Spinal cord (tissue), 10 donors: ENCODE measurements around the gene CAST. TPM values are rescaled to one million over a fixed set of nuclear protein-coding genes. Genes with fewer than 3 reads are reported as not detected.

Source experiments
- DNase-seq, 6 donors: peaks; one replicate each; pipeline versions ENCODE4 v3.0.0 to v3.0.0-alpha.2; 2013 to 2015; ENCODE audit warnings: low spot score in 6 of 6, low read depth in 4 of 6
- H3K27ac ChIP-seq: one replicate; pipeline ENCODE4 v1.5.1; 2013; ENCODE audit warnings: low read depth, low read length, control low read depth
- H3K27me3 ChIP-seq: one replicate; pipeline ENCODE4 v1.6.1; 2013; ENCODE audit warnings: low read length; ENCODE audit not compliant: control insufficient read depth, insufficient read depth
- H3K36me3 ChIP-seq: one replicate; pipeline ENCODE4 v1.6.1; 2013; ENCODE audit warnings: low read length; ENCODE audit not compliant: control insufficient read depth, insufficient read depth
- H3K4me1 ChIP-seq: one replicate; pipeline ENCODE4 v1.6.1; 2013; ENCODE audit warnings: low read length; ENCODE audit not compliant: control insufficient read depth, insufficient read depth
- H3K4me3 ChIP-seq: one replicate; pipeline ENCODE4 v1.5.1; 2013; ENCODE audit warnings: low read depth, low read length, control low read depth
- H3K9me3 ChIP-seq: one replicate; pipeline ENCODE4 v1.6.1; 2013; ENCODE audit warnings: low read length; ENCODE audit not compliant: control insufficient read depth, insufficient read depth
- WGBS: methylation state at CpG from one replicate; pipeline ENCODE4 v1.1.5; 2013; ENCODE audit warnings: missing lambda C conversion rate; ENCODE audit not compliant: insufficient coverage; 5-methylcytosine and 5-hydroxymethylcytosine counted together
- polyA plus RNA-seq, 2 donors: library from polyadenylated mRNA; unstranded; fragments of 120-200 nt; gene quantifications; one replicate each; pipeline ENCODE4 v1.2.1, GENCODE V29; 2013; ENCODE audit not compliant: insufficient read length in 2 of 2
- total RNA-seq, 2 donors: library from RNA; depleted of rRNA in 1 of 2; stranded (reverse); fragments of 120-200 nt in 1 of 2; fragments of >200 nt in 1 of 2; gene quantifications; one replicate each; pipeline versions ENCODE4 v1.2.3 to v1.2.4, GENCODE V29; 2013 to 2014
- donor health status: healthy.

CAST gene
- total and polyA plus RNA-seq, 4 donors, result 51.7 to 118 (median 64.3) TPM

DNA sequence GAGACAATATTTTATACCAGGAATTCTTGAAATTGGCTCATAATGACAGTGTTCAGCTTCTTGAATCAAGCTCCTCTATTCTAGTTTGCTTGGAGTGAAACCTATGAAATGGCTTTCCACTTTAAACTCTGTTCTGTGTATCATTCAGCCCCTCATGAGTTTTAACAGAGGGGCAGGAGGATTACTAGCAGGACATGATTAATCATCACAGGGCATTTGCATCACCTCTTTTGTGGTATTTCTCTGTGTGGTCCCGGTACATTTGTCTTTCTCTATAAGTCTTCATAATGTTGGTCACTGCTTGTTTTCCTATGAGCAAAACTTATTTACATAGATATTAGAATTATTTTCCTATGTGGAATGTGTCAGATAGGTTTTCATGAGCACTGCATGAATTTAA lies 21.2 kb downstream of the CAST start:
- WGBS, result no CpG with 5 or more reads among the region's 1 CpG
- Histone ChIP-seq H3K27me3 (no peaks in the 10 kb centered on the region), H3K36me3 (no peaks in the 10 kb centered on the region), H3K4me3 (no peak overlapping the region), H3K4me1 (no peaks in the 10 kb centered on the region), H3K9me3 (no peaks in the 10 kb centered on the region), H3K27ac (no peak overlapping the region)
- no peak for DNase-seq

DNA sequence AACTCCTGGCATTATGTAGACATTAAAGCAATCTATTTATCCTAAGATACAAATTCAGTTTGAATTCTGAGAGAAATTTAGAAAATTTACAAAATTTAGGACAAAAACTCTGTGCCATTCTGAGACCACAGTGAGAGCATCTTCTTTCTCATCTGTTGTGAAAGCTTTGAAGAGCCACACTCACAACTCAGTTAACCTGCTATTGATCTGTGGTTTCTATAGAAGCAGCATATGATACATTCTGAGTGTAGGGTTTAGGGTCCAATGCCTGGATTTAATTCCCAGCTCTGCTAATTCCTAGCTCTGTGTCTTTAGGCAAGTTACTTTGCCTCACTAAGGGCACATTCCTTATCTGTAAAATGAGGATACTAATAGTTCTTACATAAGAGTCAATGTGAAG lies 21.6 kb downstream of the CAST start:
- DNase-seq, result no peak
- Histone ChIP-seq H3K27ac (no peak overlapping the region), H3K36me3 (no peaks in the 10 kb centered on the region), H3K27me3 (no peaks in the 10 kb centered on the region), H3K4me1 (no peaks in the 10 kb centered on the region), H3K9me3 (no peaks in the 10 kb centered on the region), H3K4me3 (no peak overlapping the region)

DNA sequence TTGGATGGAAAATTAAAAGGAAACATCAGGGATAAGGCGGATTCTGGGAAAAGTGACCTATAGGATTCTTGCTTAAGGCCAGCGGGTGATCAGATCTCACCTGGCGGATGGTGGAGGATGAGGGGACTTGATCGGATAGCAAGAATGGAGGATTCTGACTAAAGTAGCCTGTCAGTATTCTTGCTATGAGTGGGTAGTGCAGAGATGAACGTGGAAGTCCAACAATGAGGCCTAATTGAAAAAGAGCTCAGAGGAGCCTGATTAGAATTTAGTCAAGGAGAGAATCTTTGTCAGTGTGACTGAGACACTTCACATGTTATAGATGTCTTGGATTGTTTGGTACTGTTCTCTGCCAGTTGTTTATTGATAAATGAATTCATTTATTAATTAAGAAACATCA lies 24.9 kb downstream of the CAST start:
- Histone ChIP-seq H3K9me3 (no peaks in the 10 kb centered on the region), H3K4me3 (no peak overlapping the region), H3K4me1 (no peaks in the 10 kb centered on the region), H3K27ac (no peak overlapping the region), H3K36me3 (no peaks in the 10 kb centered on the region), H3K27me3 (no peaks in the 10 kb centered on the region)
- WGBS, result 96% methylated on average over 5 of the region's 5 CpGs
- no peak for DNase-seq

DNA sequence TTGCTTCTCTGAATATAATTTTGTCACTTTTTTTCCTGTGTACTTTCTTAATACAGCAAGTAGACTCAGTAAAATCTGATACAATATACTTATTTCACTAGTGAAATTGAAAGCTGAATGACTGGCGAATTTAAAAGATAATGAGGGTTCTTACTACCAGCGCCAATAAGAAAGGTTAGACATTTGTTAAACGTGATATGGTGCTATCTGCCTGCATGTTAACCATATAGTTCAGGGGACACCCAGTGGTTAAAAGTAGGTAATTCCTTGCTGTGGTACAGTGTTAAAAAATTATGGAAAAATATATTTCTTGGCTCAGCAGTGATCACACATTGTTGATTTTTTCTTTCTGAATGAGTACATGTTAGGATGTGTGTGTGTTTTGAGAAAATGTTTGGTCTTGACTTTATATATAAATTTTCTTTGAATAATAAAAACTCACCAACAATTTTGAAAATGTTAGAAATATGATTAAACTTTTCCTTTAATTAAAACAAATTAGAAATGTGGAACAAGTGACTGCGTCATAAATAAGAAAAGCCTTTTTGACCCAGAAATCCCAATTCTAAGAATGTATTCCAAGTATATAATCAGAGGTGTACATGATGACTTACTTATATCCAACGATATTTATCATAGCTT lies 25.8 kb downstream of the CAST start:
- 17% methylated on average over 3 of the region's 5 CpGs for WGBS
- DNase-seq, result peak in 2 of 6 donors; percentile 56 to 88

DNA sequence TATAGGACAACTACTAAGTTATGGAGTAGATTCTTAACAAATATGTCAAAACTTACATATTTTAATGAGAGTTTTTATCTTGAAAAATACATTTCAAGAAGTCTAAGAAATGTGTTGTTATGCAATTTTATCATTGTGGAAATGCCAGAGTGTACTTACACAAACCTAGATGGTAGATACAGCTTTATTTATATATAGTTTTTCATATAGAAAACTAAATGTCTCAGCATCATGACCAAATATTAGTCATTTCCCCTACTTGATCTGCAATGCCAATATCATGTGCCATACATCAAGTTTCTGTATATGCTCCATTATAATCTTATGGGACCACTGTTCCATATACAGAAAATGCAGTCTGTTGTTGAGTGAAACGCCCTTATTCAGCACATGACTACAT lies 28.7 kb downstream of the CAST start:
- Histone ChIP-seq H3K4me3 (no peak overlapping the region), H3K27ac (no peak overlapping the region), H3K36me3 (no peaks in the 10 kb centered on the region), H3K4me1 (no peaks in the 10 kb centered on the region), H3K27me3 (no peaks in the 10 kb centered on the region), H3K9me3 (no peaks in the 10 kb centered on the region)
- no CpG with 5 or more reads among the region's 1 CpG for WGBS
- no peak for DNase-seq

More for the DNA sequence above, 25.8 kb downstream of the CAST start:
- H3K9me3 ChIP-seq, result no peaks in the 10 kb centered on the region
- H3K4me3 ChIP-seq, result no peak overlapping the region
- H3K4me1 ChIP-seq, result no peaks in the 10 kb centered on the region
- H3K27me3 ChIP-seq, result no peaks in the 10 kb centered on the region
- no peaks in the 10 kb centered on the region for H3K36me3 ChIP-seq
- no peak overlapping the region for H3K27ac ChIP-seq

DNA sequence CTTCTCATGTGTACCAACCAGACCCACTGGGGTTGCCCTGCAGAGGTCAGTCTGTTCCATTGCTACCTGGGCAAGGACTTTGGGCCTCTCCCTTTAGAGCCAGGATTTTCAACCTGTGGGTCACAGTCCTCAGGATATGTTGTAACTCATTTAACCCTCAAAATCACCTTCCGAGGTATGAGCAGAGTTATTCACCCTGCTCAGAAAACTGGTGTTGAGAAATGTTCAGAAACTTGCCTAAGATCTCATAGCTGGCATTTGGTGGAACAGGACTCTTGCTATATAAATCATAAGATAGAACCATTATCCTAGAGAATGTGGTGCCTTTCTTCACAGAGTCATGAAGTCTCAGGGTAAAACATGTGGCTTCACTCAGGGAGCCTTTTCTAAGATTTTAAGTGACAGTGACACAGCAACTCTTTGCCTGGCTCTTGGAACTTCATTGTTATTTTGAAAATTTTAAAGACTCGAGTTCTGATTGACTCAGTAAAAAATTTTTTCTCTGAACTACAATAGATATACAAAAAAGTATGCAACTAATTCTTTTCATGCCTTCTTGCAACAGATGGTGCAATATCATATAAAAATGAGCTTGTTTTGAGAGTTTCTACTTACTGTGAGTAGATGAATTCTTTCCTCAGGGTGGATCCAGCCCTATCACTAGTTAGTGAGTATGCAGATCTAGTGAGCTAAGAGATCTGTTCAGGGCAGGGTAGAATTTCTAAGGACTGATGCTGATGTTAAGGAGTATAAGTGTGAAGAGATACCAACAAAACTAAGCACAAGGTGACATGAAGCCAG lies 29.5 kb downstream of the CAST start:
- Histone ChIP-seq H3K27me3 (no peaks in the 10 kb centered on the region), H3K4me1 (no peaks in the 10 kb centered on the region), H3K4me3 (no peak overlapping the region), H3K9me3 (no peaks in the 10 kb centered on the region), H3K27ac (no peak overlapping the region), H3K36me3 (no peaks in the 10 kb centered on the region)
- no peak for DNase-seq
- no CpG with 5 or more reads among the region's 2 CpGs for WGBS

DNA sequence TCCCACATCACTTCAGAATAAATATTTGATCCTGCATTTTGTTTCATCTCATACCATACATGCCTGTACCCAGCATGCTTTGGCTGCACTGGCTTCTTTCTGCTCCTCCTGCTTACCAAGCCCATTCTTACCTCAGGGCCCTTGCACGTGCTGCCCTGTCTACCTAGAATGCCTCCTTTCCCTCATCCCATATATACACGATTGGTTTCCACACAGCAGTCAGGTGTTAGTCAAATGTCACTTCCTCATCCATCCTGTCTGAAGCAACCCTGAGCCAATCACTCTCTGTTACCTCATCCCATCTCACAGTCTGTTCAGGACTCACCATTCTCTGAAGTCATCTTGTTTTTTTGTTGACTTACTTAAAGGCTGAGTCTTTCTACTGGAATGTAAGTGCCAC lies 30.3 kb downstream of the CAST start:
- Histone ChIP-seq H3K9me3 (no peaks in the 10 kb centered on the region), H3K4me1 (no peaks in the 10 kb centered on the region), H3K36me3 (no peaks in the 10 kb centered on the region), H3K27me3 (no peaks in the 10 kb centered on the region), H3K27ac (no peak overlapping the region), H3K4me3 (no peak overlapping the region)
- 95% methylated on average over 2 of the region's 2 CpGs for WGBS
- DNase-seq, result no peak

DNA sequence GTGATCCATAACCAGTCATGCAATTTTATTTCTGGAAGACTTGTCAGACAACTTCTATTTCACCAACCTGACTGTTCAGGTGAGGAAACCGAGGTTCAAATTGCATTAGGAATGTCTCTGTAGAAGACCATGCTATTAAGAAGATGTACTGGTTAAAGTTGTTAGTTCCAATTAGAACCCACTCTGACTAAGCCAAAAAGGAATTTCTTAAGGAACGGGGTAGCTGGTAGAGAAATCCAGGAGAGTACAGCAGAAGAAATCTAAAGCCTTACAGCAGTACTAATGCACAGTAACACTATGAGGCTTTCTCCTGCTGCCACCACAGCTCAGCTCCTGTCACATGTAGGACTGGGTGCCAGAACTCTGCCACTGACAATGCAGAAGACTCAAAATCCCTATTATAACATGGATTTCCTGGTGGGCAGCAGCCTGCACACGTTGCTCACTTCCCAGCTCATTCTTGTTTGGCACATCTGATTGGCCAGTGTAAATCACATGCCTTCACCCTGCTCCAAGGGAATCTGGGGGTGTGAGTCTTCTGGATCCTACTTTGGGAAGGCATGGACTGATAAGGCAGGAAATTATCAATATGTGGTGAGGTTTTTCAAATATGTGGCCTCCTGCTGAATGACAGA lies 37.1 kb downstream of the CAST start:
- no peak for DNase-seq
- H3K27ac ChIP-seq, result no peak overlapping the region

DNA sequence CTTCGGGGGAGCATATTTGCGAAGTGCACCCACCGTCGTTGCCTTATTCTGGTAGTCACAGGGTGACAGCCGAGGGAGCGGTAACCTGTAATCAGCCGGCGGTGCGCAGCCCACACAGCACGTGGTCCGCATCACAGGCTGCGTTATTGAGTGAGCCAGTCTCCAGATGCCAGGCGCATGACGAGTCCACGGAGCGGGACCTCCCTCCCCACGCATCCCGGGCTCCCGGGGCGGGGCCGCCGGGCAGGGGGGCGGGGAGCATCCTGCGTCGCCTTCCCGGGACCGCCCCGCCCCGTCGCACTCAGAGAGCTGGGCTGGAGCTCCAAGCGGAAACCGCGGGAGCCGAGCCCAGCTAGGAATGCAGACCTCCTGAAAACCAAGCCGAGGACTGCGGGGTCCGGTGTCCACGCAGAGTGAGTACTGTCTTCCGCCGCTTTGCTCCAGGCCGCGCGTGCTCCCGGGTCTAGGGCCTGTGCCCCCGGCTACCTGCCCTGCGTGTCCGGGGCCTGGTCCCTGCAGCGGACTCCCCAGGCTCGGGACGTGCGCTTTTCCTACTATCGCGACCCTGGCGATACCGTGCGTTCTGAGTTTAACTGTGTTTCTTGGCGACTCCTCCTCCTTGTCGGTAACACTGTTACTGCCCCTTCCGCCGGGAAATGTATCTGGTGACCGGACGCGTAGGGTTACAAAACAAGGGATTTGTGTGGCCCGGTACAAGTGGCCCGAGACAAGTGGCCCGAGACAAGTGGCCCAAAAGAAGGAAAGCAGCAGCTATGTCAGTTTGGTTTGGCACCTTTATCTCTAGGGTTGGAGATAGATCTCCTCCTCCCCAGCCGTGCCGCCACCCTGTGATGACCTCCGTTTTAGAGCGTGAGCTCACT lies 40.6 kb downstream of the CAST start:
- peak; percentile 56 to 93 (median 68) for DNase-seq
- WGBS, result under 1% methylated on average over 69 of the region's 70 CpGs
- Histone ChIP-seq H3K9me3 (no peaks in the 10 kb centered on the region), H3K27ac (peak overlapping the region; percentile 94), H3K4me1 (no peaks in the 10 kb centered on the region), H3K36me3 (no peaks in the 10 kb centered on the region), H3K4me3 (peak overlapping the region; percentile 97), H3K27me3 (no peaks in the 10 kb centered on the region)

More for the DNA sequence above, 37.1 kb downstream of the CAST start:
- Histone ChIP-seq H3K27me3 (no peaks in the 10 kb centered on the region), H3K4me3 (no peak overlapping the region), H3K9me3 (no peaks in the 10 kb centered on the region), H3K36me3 (no peaks in the 10 kb centered on the region), H3K4me1 (no peaks in the 10 kb centered on the region)
- WGBS, result no CpG with 5 or more reads among the region's 3 CpGs
